K562 (cell line): ENCODE results near the gene ME3. TPM values are rescaled to one million over a fixed set of nuclear protein-coding genes. Genes with fewer than 3 reads are reported as not detected.

Experiments
- ATAC-seq: fragments of 200-7000 bp; cut with Tn5 transposase; 3 replicates; pipeline ENCODE4 v1.9.1; 2020; ENCODE audit warnings: moderate library complexity
- BruUV-seq: library from RNA; stranded (reverse); fragments of 400-500 nt; replicated peaks from 2 replicates; lab custom pipeline; 2021; lab: Mats Ljungman, UMichigan
- CTCF ChIA-PET: fragments of 300-600 bp; formaldehyde crosslinking; extraction: SDS; loops from one replicate; lab custom pipeline; 2021; ENCODE audit warnings: low intra/inter-chr PET ratio; lab: Yijun Ruan, JAX
- POLR2A ChIA-PET: fragments of 300-600, 350-650 bp; sonication (Branson Sonifier 250); formaldehyde crosslinking; extraction: SDS; loops from one replicate; lab custom pipeline; 2021; ENCODE audit warnings: antibody characterized with exemption, inconsistent platforms; lab: Yijun Ruan, JAX
- DNase-seq, 4 experiments: peaks; one replicate each; pipeline versions ENCODE4 v3.0.0 to v3.0.0-alpha.2; 2011 to 2018; ENCODE audit warnings: low spot score in 3 of 4, mixed read lengths in 3 of 4; ENCODE audit errors: extremely low read depth in 1 of 4
- FAIRE-seq: peaks from 2 replicates; lab custom pipeline; 2011; peaks lifted over from hg19 to GRCh38; lab: Jason Lieb, UNC
- H2AFZ ChIP-seq: 2 replicates; pipeline ENCODE4 v1.6.0; 2011; ENCODE audit warnings: low read depth, low read length, control low read depth, inconsistent platforms
- H3K27ac ChIP-seq: fragments of 200-600 bp; 3 replicates; pipeline ENCODE4 v1.8.0; 2011; ENCODE audit warnings: low read depth, mild to moderate bottlenecking, control low read depth, inconsistent platforms, low read length, moderate library complexity, mixed read lengths; ENCODE audit errors: extremely low read depth
- H3K27me3 ChIP-seq, 2 experiments: fragments of 300-600 bp in 1 of 2; 2 replicates in 1 of 2; 3 replicates in 1 of 2; pipeline versions ENCODE4 v1.6.0 to v1.8.0; 2011; ENCODE audit warnings: inconsistent platforms in 2 of 2, low read length in 2 of 2, mild to moderate bottlenecking in 1 of 2, mixed read lengths in 1 of 2, moderate library complexity in 1 of 2; ENCODE audit not compliant: control insufficient read depth in 2 of 2, insufficient read depth in 2 of 2
- H3K36me3 ChIP-seq: fragments of 300-600 bp; 3 replicates; pipeline ENCODE4 v1.8.0; 2011; ENCODE audit warnings: mild to moderate bottlenecking, low read length, inconsistent platforms; ENCODE audit not compliant: control insufficient read depth, insufficient read depth
- H3K4me1 ChIP-seq, 2 experiments: fragments of 200-600 bp in 1 of 2; replicated peaks in 1 of 2; 2 replicates in 1 of 2; 3 replicates in 1 of 2; pipeline versions ENCODE4 v1.5.1 to v1.8.0; 2011; ENCODE audit warnings: inconsistent platforms in 2 of 2, low read length in 2 of 2, mild to moderate bottlenecking in 1 of 2, mixed read lengths in 1 of 2, moderate library complexity in 1 of 2; ENCODE audit not compliant: control insufficient read depth in 2 of 2, insufficient read depth in 2 of 2
- H3K4me2 ChIP-seq: 2 replicates; pipeline ENCODE4 v1.6.1; 2011; ENCODE audit warnings: low read length, control low read depth, inconsistent platforms, mixed read lengths; ENCODE audit not compliant: insufficient read depth
- H3K4me3 ChIP-seq: fragments of 200-600 bp; sonication (generic), shearing (Covaris generic); 2 replicates; pipeline ENCODE4 v1.5.1; 2016; ENCODE audit warnings: control low read depth, inconsistent platforms
- H3K79me2 ChIP-seq: fragments of 200-600 bp; 3 replicates; pipeline ENCODE4 v1.8.0; 2011; ENCODE audit warnings: low read length, inconsistent platforms; ENCODE audit not compliant: control insufficient read depth, insufficient read depth
- H3K9ac ChIP-seq, 2 experiments: 2 replicates each; pipeline versions ENCODE4 v1.6.0 to v1.6.1; 2011; ENCODE audit warnings: low read depth in 2 of 2, low read length in 2 of 2, control low read depth in 1 of 2, inconsistent platforms in 1 of 2, mild to moderate bottlenecking in 1 of 2, mixed read lengths in 1 of 2; ENCODE audit not compliant: insufficient read depth in 1 of 2
- H3K9me1 ChIP-seq: one replicate; pipeline ENCODE4 v1.6.0; 2011; ENCODE audit warnings: inconsistent platforms, mild to moderate bottlenecking, low read length, moderate library complexity; ENCODE audit not compliant: control insufficient read depth, insufficient read depth
- H3K9me3 ChIP-seq: replicated peaks from 2 replicates; pipeline ENCODE4 v1.5.1; 2011; ENCODE audit warnings: low read depth, low read length, inconsistent platforms; ENCODE audit not compliant: control insufficient read depth, insufficient read depth
- H4K20me1 ChIP-seq: replicated peaks from 2 replicates; pipeline ENCODE4 v1.6.1; 2011; ENCODE audit warnings: low read length, inconsistent platforms, mixed read lengths; ENCODE audit not compliant: control insufficient read depth, insufficient read depth
- BACH1 ChIP-seq: fragments of 200-800 bp; sonication (Bioruptor generic); IDR thresholded peaks from 2 replicates; pipeline ENCODE4 v1.6.1; 2016; ENCODE audit warnings: missing genetic modification characterization, missing compliant biosample characterization
- ESRRB ChIP-seq: fragments of 250-450 bp; sonication (Bioruptor Pico); IDR thresholded peaks from 2 replicates; pipeline ENCODE4 v1.5.0; 2020; ENCODE audit warnings: mild to moderate bottlenecking, moderate library complexity, borderline replicate concordance
- FOS ChIP-seq: IDR thresholded peaks from 3 replicates; pipeline ENCODE4 v1.6.1; 2011; ENCODE audit not compliant: insufficient read length; ENCODE audit errors: extremely low read depth
- GTF3C2 ChIP-seq: IDR thresholded peaks from 3 replicates; pipeline ENCODE4 v1.6.1; 2011; ENCODE audit warnings: borderline replicate concordance, mild to moderate bottlenecking, moderate library complexity; ENCODE audit not compliant: insufficient read length; ENCODE audit errors: extremely low read depth
- LARP7 ChIP-seq: fragments of 450-650 bp; IDR thresholded peaks from 2 replicates; pipeline ENCODE4 v1.6.1; 2016
- LCOR ChIP-seq: sonication (generic); formaldehyde crosslinking; IDR thresholded peaks from 2 replicates; pipeline ENCODE4 v1.8.0; 2022; ENCODE audit warnings: mild to moderate bottlenecking, missing genetic modification reagents
- PCBP2 ChIP-seq: fragments of 200-400 bp; formaldehyde crosslinking; IDR thresholded peaks from 2 replicates; pipeline ENCODE4 v1.6.1; 2018; ENCODE audit warnings: low read length, low read depth, mild to moderate bottlenecking, moderate library complexity; ENCODE audit not compliant: poor library complexity, severe bottlenecking
- PML ChIP-seq: IDR thresholded peaks from 2 replicates; pipeline ENCODE4 v1.6.1; 2012; ENCODE audit warnings: low read length, inconsistent platforms
- SMARCB1 ChIP-seq: IDR thresholded peaks from 2 replicates; pipeline ENCODE4 v1.6.1; 2011; ENCODE audit warnings: improper control_type of control experiment, low read depth; ENCODE audit not compliant: insufficient read length
- SREBF1 ChIP-seq: fragments of 150-350 bp; IDR thresholded peaks from 2 replicates; pipeline ENCODE4 v1.6.1; 2014; ENCODE audit warnings: antibody characterized with exemption, low read depth, low read length, borderline replicate concordance
- ZNF263 ChIP-seq: sonication (generic); formaldehyde crosslinking; IDR thresholded peaks from 2 replicates; pipeline ENCODE4 v1.8.0; 2022; ENCODE audit warnings: mild to moderate bottlenecking, missing genetic modification reagents, borderline replicate concordance
- ZNF274 ChIP-seq: IDR thresholded peaks from 2 replicates; pipeline ENCODE4 v1.6.1; 2011; ENCODE audit warnings: low read depth, mild to moderate bottlenecking, low read length, moderate library complexity, borderline replicate concordance
- WGBS: fragments of 100-300 bp; shearing (Covaris generic); methylation state at CpG from one replicate; pipeline ENCODE4 v1.1.6; 2016; ENCODE audit warnings: low coverage, mixed read lengths; ENCODE audit not compliant: insufficient coverage; ENCODE audit errors: missing lambda C conversion rate; 5-methylcytosine and 5-hydroxymethylcytosine counted together
- in situ Hi-C: fragments of 300-500 bp; cut with MboI; formaldehyde crosslinking; loops from 4 replicates; pipeline ENCODE4 v1.15.0; 2018; ENCODE audit warnings: inconsistent platforms, mixed read lengths
- intact Hi-C: fragments of 100-400 bp; cut with micrococcal nuclease; formaldehyde crosslinking; loops from 2 replicates; pipeline ENCODE4 v1.14.2; 2022
- polyA plus RNA-seq, 8 experiments: library from polyadenylated mRNA; depleted of rRNA in 4 of 8; stranded (reverse) in 5 of 8; unstranded in 3 of 8; fragments of >200 nt; fragmentation: Nextera tagmentation in 2 of 8; fragmentation: Illumina TruSeq in 1 of 8; extraction: Ambion mirVana in 2 of 8; extraction: Trizol in 1 of 8; gene quantifications; 2 replicates each; pipeline versions ENCODE4 v1.2.1 to v1.2.3, GENCODE V29; 2011 to 2014; ENCODE audit warnings: inconsistent platforms in 1 of 8, missing spikeins in 1 of 8
- total RNA-seq, 7 experiments: library from RNA; depleted of rRNA in 6 of 7; stranded (reverse); fragments of >200 nt in 6 of 7; fragmentation: Illumina TruSeq in 2 of 7; extraction: Trizol in 2 of 7; gene quantifications; 2 replicates each; pipeline versions ENCODE4 v1.2.1 to v1.2.3, GENCODE V29; 2011 to 2021; ENCODE audit warnings: low replicate concordance in 1 of 7
- TF ChIP-seq, protein P1 (sequence below), 2 experiments: fragments of 200-800 bp in 1 of 2; sonication (Bioruptor generic) in 1 of 2; sonication (generic) in 1 of 2; formaldehyde crosslinking in 1 of 2; IDR thresholded peaks in 1 of 2; conservative IDR thresholded peaks in 1 of 2; 2 replicates each; pipeline versions ENCODE4 v1.5.0 to v1.6.1; 2016 to 2020; ENCODE audit warnings: missing compliant biosample characterization in 1 of 2, missing genetic modification characterization in 1 of 2, missing genetic modification reagents in 1 of 2

Gene ME3
- total and polyA plus RNA-seq, 9 of the 15 experiments (the other 6 are each of a cell fraction or from before 2014, with no cell fraction given) = not detected

DNA sequence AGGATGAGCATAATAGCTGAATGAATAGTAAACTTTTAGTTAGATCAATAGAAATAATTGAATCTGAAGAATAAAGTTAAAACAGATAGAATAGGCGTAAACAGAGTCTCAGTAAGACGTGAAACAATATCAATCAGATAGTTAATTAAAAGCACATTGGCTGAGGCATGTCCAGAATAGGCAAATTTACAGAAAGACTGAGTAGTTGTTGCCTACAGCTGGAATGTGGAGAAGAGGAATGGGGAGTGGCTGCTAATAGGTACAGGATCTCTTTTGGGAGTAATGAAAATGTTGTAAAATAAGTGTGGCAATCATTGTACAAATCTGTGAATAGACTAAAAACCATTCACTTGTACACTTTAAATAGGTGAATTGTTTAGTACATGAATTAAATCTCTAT is 36.3 kb upstream of the ME3 start:
- FAIRE-seq (no peak), ATAC-seq (no peak), DNase-seq (no peak)
- in situ Hi-C loops = no loop called here
- Histone ChIP-seq H3K79me2 (no peaks in the 10 kb centered on the region), H3K4me1 (peaks cover 0 to 7% of the 10 kb centered on the region in 2 experiments; a peak in 2 of 5 replicates), H3K9me1 (no peaks in the 10 kb centered on the region), H3K9ac (no peak overlapping the region), H3K27me3 (no peaks in the 10 kb centered on the region), H3K9me3 (no peaks in the 10 kb centered on the region), H3K36me3 (no peaks in the 10 kb centered on the region), H3K4me3 (no peak overlapping the region), H3K27ac (no peak overlapping the region), H2AFZ (no peak overlapping the region), H3K4me2 (no peak overlapping the region), H4K20me1 (no peaks in the 10 kb centered on the region)
- POLR2A ChIA-PET = interaction anchor here (0.6 to 1.2 kb wide), 2 partner anchors 17 to 45 kb away, joined by 3 read pairs; no protein-coding TSS in a partner anchor
- 23% methylated on average over 2 of the region's 2 CpGs for WGBS
- CTCF ChIA-PET = no interaction called here
- BruUV-seq = no TSS peak
- TF ChIP-seq LARP7 (no peak), LCOR (CRISPR knock-in tag) (no peak), ESRRB (CRISPR knock-in tag) (no peak), SMARCB1 (no peak), ZNF274 (no peak), SREBF1 (no peak), FOS (no peak), PCBP2 (no peak), BACH1 (tag) (no peak), PML (no peak), ZNF263 (CRISPR knock-in tag) (no peak), GTF3C2 (no peak)
- TF ChIP-seq, protein P1, sequence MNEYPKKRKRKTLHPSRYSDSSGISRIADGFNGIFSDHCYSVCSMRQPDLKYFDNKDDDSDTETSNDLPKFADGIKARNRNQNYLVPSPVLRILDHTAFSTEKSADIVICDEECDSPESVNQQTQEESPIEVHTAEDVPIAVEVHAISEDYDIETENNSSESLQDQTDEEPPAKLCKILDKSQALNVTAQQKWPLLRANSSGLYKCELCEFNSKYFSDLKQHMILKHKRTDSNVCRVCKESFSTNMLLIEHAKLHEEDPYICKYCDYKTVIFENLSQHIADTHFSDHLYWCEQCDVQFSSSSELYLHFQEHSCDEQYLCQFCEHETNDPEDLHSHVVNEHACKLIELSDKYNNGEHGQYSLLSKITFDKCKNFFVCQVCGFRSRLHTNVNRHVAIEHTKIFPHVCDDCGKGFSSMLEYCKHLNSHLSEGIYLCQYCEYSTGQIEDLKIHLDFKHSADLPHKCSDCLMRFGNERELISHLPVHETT (CRISPR knock-in tag; conservative IDR thresholded peaks at IDR 0.05 in 1 of 2, IDR thresholded peaks at IDR 0.05 in 1 of 2) = no peak
- intact Hi-C loops = no loop called here
